Measurements from ENCODE around the gene RMND1.
"Not testable (repeated sequence)": the region's sequence is repeated elsewhere in the genome, so short reads cannot be mapped to it uniquely, and the experiment has no call there.

Gene RMND1

GRCh38 chr6:151452750-151453427, 963 bp upstream of the RMND1 start:
- no peak for DNase-seq (ENCODE audit: low read depth)

GRCh38 chr6:151451417-151451949, 443 bp downstream of the RMND1 start:
- no peak for DNase-seq (ENCODE audit: low read depth)

GRCh38 chr6:151450928-151451327, 998 bp downstream of the RMND1 start:
- DNase-seq (ENCODE audit: low read depth): not testable (repeated sequence)

- no peak for DNase-seq (ENCODE audit: low read depth)
Observed at GRCh38 chr6:151448623-151449022, 3.3 kb downstream of the RMND1 start.

GRCh38 chr6:151447237-151447636, 4.7 kb downstream of the RMND1 start:
- no peak for DNase-seq (ENCODE audit: low read depth)

GRCh38 chr6:151445482-151445881, 6.4 kb downstream of the RMND1 start:
- DNase-seq (ENCODE audit: low read depth): peak; percentile 91

GRCh38 chr6:151443911-151444621, 7.9 kb downstream of the RMND1 start:
- no peak for DNase-seq (ENCODE audit: low read depth)

- DNase-seq (ENCODE audit: low read depth): no peak
Observed at GRCh38 chr6:151443454-151443853, 8.5 kb downstream of the RMND1 start.

- no peak for DNase-seq (ENCODE audit: low read depth)
Observed at GRCh38 chr6:151442371-151442770, 9.6 kb downstream of the RMND1 start.

- no peak for DNase-seq (ENCODE audit: low read depth)
Observed at GRCh38 chr6:151441390-151442166, 10.3 kb downstream of the RMND1 start.

- DNase-seq (ENCODE audit: low read depth): peak; percentile 47
Observed at GRCh38 chr6:151440930-151441329, 11.0 kb downstream of the RMND1 start.

GRCh38 chr6:151440498-151440897, 11.4 kb downstream of the RMND1 start:
- DNase-seq (ENCODE audit: low read depth): no peak

- DNase-seq (ENCODE audit: low read depth): no peak
Observed at GRCh38 chr6:151437401-151437800, 14.5 kb downstream of the RMND1 start.

- peak; percentile 20 for DNase-seq (ENCODE audit: low read depth)
Observed at GRCh38 chr6:151436802-151437201, 15.1 kb downstream of the RMND1 start.

GRCh38 chr6:151436300-151436699, 15.6 kb downstream of the RMND1 start:
- no peak for DNase-seq (ENCODE audit: low read depth)

- no peak for DNase-seq (ENCODE audit: low read depth)
Observed at GRCh38 chr6:151434369-151434768, 17.6 kb downstream of the RMND1 start.

- no peak for DNase-seq (ENCODE audit: low read depth)
Observed at GRCh38 chr6:151432651-151433050, 19.3 kb downstream of the RMND1 start.

- DNase-seq (ENCODE audit: low read depth): no peak
Observed at GRCh38 chr6:151431337-151431736, 20.6 kb downstream of the RMND1 start.

GRCh38 chr6:151430886-151431285, 21.0 kb downstream of the RMND1 start:
- no peak for DNase-seq (ENCODE audit: low read depth)

- DNase-seq (ENCODE audit: low read depth): no peak
Observed at GRCh38 chr6:151428093-151428735, 23.7 kb downstream of the RMND1 start.

GRCh38 chr6:151425561-151425960, 26.4 kb downstream of the RMND1 start:
- peak; percentile 36 for DNase-seq (ENCODE audit: low read depth)

GRCh38 chr6:151422981-151423380, 28.9 kb downstream of the RMND1 start:
- DNase-seq (ENCODE audit: low read depth): no peak
